ENCODE measurements around the gene NR3C2.

- TF ChIP-seq, protein P1, sequence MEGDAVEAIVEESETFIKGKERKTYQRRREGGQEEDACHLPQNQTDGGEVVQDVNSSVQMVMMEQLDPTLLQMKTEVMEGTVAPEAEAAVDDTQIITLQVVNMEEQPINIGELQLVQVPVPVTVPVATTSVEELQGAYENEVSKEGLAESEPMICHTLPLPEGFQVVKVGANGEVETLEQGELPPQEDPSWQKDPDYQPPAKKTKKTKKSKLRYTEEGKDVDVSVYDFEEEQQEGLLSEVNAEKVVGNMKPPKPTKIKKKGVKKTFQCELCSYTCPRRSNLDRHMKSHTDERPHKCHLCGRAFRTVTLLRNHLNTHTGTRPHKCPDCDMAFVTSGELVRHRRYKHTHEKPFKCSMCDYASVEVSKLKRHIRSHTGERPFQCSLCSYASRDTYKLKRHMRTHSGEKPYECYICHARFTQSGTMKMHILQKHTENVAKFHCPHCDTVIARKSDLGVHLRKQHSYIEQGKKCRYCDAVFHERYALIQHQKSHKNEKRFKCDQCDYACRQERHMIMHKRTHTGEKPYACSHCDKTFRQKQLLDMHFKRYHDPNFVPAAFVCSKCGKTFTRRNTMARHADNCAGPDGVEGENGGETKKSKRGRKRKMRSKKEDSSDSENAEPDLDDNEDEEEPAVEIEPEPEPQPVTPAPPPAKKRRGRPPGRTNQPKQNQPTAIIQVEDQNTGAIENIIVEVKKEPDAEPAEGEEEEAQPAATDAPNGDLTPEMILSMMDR (IDR thresholded peaks at IDR 0.05; ENCODE audit: low read depth, low read length, missing input control): no peak
- no peak for TF ChIP-seq YY1 (IDR thresholded peaks at IDR 0.05)
- TF ChIP-seq GABPA (IDR thresholded peaks at IDR 0.05 in 1 of 2, conservative IDR thresholded peaks at IDR 0.05 in 1 of 2): no peak
- TF ChIP-seq, protein P2, sequence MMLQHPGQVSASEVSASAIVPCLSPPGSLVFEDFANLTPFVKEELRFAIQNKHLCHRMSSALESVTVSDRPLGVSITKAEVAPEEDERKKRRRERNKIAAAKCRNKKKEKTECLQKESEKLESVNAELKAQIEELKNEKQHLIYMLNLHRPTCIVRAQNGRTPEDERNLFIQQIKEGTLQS (IDR thresholded peaks at IDR 0.05): no peak
- no peak for TF ChIP-seq RAD21 (IDR thresholded peaks at IDR 0.05)
- TF ChIP-seq JUND (IDR thresholded peaks at IDR 0.05): no peak
- no peak for TF ChIP-seq TAF1 (conservative IDR thresholded peaks at IDR 0.05)
- no peak for TF ChIP-seq HNF4G (IDR thresholded peaks at IDR 0.05)
- TF ChIP-seq FOXA1 (IDR thresholded peaks at IDR 0.05): no peak
- TF ChIP-seq RXRA (IDR thresholded peaks at IDR 0.05): no peak
- TF ChIP-seq SP1 (IDR thresholded peaks at IDR 0.05): no peak
- TF ChIP-seq, protein P3, sequence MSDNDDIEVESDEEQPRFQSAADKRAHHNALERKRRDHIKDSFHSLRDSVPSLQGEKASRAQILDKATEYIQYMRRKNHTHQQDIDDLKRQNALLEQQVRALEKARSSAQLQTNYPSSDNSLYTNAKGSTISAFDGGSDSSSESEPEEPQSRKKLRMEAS (IDR thresholded peaks at IDR 0.05): no peak
- TF ChIP-seq ZBTB33 (IDR thresholded peaks at IDR 0.05): no peak
Measured at GRCh38 chr4:148366251-148366650, 76.0 kb downstream of the NR3C2 start.
